Measurements from ENCODE around the gene CARD10. TPM values are rescaled to one million over a fixed set of nuclear protein-coding genes. Genes with fewer than 3 reads are reported as not detected.

CARD10 gene
- total and polyA plus RNA-seq, 2 of the 13 experiments (the other 11 are each of a cell fraction or from before 2014, with no cell fraction given), result 35.2 to 55.8 TPM

DNA sequence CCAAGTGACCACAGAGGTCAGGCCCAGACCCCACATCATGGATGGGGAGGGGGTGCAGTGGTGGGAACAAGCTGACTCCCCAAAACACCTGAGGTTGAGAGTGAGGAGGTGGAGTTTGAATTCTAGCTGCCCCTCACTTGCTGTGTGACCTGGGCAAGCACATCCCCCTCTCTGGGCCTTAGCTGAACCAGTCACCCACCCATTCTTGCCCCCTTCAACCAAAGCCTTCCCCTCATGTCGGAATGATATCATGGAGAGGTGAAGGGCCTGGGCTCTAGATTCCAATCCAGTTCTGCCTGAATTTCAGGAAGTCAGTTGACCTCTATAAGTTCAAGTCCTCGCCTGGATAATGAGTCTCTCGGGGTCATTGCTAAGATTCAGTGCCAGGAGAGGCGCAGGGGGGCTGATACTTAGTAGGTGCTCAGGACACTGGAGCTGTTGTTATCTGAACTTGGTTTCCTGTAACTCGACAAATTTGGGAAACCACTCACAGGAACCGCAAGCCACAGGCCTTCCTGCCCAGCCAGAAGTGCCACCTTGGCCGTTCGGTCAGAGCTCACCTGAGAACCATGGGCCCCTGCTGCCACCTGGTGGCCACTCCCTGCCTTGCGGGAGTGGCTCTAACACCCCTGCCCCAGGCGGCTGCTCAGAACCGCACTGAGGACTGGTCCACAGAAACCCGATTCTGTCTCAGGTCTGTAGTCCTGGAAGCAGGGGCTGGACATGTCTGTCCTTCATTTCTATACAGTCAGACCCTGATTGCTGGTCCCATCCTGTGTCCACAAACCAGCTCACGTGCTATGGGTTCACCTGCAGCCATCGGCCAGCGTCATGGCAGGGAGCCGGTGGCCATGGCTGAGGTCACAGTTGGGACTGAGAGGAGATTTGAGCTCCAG lies 47.9 kb upstream of the CARD10 start (continued):
- TF ChIP-seq NCOA2 (CRISPR knock-in tag; IDR thresholded peaks at IDR 0.05), result no peak
- TF ChIP-seq ZNF737 (CRISPR knock-in tag; IDR thresholded peaks at IDR 0.05; ENCODE audit: borderline replicate concordance), result no peak; the same call in 1 of the 2 replicates
- TF ChIP-seq ZSCAN29 (CRISPR knock-in tag; conservative IDR thresholded peaks at IDR 0.05), result no peak
- TF ChIP-seq HNF4A (CRISPR knock-in tag; IDR thresholded peaks at IDR 0.05), result peak; percentile 13; the same call in 1 of the 2 replicates
- no peak for TF ChIP-seq MTA3 (CRISPR knock-in tag; IDR thresholded peaks at IDR 0.05)
- no peak for TF ChIP-seq SETDB1 (CRISPR knock-in tag; IDR thresholded peaks at IDR 0.05; ENCODE audit: borderline replicate concordance)
- TF ChIP-seq MYC (CRISPR knock-in tag; IDR thresholded peaks at IDR 0.05; ENCODE audit: borderline replicate concordance), result peak; percentile 28; the same call in 1 of the 2 replicates
- no peak for TF ChIP-seq ZNF451 (CRISPR knock-in tag; IDR thresholded peaks at IDR 0.05)
- TF ChIP-seq, protein P1, sequence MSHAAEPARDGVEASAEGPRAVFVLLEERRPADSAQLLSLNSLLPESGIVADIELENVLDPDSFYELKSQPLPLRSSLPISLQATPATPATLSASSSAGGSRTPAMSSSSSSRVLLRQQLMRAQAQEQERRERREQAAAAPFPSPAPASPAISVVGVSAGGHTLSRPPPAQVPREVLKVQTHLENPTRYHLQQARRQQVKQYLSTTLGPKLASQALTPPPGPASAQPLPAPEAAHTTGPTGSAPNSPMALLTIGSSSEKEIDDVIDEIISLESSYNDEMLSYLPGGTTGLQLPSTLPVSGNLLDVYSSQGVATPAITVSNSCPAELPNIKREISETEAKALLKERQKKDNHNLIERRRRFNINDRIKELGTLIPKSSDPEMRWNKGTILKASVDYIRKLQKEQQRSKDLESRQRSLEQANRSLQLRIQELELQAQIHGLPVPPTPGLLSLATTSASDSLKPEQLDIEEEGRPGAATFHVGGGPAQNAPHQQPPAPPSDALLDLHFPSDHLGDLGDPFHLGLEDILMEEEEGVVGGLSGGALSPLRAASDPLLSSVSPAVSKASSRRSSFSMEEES (CRISPR knock-in tag; IDR thresholded peaks at IDR 0.05), result no peak
- TF ChIP-seq ZSCAN9 (CRISPR knock-in tag; IDR thresholded peaks at IDR 0.05; ENCODE audit: borderline replicate concordance), result no peak
- no peak for TF ChIP-seq ZNF10 (CRISPR knock-in tag; IDR thresholded peaks at IDR 0.05; ENCODE audit: borderline replicate concordance, low read depth)
- TF ChIP-seq PAWR (CRISPR knock-in tag; IDR thresholded peaks at IDR 0.05; ENCODE audit: borderline replicate concordance), result no peak
- TF ChIP-seq POLR2G (IDR thresholded peaks at IDR 0.05; ENCODE audit: low read depth, low read length), result peak; percentile 59
- no peak for TF ChIP-seq TOPORS (CRISPR knock-in tag; IDR thresholded peaks at IDR 0.05)
- no peak for TF ChIP-seq ZNF781 (CRISPR knock-in tag; IDR thresholded peaks at IDR 0.05; ENCODE audit: borderline replicate concordance, not compliant biosample characterization)
- no peak for TF ChIP-seq SPEN (CRISPR knock-in tag; IDR thresholded peaks at IDR 0.05; ENCODE audit: low read depth)
- no peak for TF ChIP-seq ZNF577 (CRISPR knock-in tag; IDR thresholded peaks at IDR 0.05; ENCODE audit: borderline replicate concordance, low read depth)
- TF ChIP-seq ZNF260 (CRISPR knock-in tag; IDR thresholded peaks at IDR 0.05; ENCODE audit: borderline replicate concordance, low read depth), result no peak
- TF ChIP-seq EEA1 (CRISPR knock-in tag; IDR thresholded peaks at IDR 0.05; ENCODE audit: borderline replicate concordance), result 0 out of 2 replicates have a peak, but pooled peaks have one; percentile 56
- TF ChIP-seq, protein P2, sequence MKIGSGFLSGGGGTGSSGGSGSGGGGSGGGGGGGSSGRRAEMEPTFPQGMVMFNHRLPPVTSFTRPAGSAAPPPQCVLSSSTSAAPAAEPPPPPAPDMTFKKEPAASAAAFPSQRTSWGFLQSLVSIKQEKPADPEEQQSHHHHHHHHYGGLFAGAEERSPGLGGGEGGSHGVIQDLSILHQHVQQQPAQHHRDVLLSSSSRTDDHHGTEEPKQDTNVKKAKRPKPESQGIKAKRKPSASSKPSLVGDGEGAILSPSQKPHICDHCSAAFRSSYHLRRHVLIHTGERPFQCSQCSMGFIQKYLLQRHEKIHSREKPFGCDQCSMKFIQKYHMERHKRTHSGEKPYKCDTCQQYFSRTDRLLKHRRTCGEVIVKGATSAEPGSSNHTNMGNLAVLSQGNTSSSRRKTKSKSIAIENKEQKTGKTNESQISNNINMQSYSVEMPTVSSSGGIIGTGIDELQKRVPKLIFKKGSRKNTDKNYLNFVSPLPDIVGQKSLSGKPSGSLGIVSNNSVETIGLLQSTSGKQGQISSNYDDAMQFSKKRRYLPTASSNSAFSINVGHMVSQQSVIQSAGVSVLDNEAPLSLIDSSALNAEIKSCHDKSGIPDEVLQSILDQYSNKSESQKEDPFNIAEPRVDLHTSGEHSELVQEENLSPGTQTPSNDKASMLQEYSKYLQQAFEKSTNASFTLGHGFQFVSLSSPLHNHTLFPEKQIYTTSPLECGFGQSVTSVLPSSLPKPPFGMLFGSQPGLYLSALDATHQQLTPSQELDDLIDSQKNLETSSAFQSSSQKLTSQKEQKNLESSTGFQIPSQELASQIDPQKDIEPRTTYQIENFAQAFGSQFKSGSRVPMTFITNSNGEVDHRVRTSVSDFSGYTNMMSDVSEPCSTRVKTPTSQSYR (CRISPR knock-in tag; IDR thresholded peaks at IDR 0.05; ENCODE audit: borderline replicate concordance), result no peak
- TF ChIP-seq ZNF20 (CRISPR knock-in tag; IDR thresholded peaks at IDR 0.05), result no peak
- TF ChIP-seq, protein P3, sequence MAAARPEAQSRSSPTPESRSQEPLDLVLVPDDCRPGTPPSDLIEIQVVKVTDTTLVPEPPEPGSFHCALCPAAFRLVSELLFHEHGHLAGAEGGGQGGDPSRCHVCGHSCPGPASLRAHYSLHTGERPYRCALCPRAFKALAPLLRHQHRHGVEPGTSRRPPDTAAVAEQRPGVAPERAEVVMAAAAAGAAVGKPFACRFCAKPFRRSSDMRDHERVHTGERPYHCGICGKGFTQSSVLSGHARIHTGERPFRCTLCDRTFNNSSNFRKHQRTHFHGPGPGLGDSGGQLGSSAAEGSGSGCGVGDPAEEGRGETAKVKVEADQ (CRISPR knock-in tag; IDR thresholded peaks at IDR 0.05; ENCODE audit: borderline replicate concordance), result no peak
- TF ChIP-seq, protein P4, sequence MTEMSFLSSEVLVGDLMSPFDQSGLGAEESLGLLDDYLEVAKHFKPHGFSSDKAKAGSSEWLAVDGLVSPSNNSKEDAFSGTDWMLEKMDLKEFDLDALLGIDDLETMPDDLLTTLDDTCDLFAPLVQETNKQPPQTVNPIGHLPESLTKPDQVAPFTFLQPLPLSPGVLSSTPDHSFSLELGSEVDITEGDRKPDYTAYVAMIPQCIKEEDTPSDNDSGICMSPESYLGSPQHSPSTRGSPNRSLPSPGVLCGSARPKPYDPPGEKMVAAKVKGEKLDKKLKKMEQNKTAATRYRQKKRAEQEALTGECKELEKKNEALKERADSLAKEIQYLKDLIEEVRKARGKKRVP (CRISPR knock-in tag; IDR thresholded peaks at IDR 0.05), result no peak

Measured in HepG2 (cell line).